Stomach (tissue), 9 donors: Measurements from ENCODE around the gene SPAG16. TPM values are rescaled to one million over a fixed set of nuclear protein-coding genes. Genes with fewer than 3 reads are reported as not detected.

Experiments used
- DNase-seq, 2 donors: peaks; one replicate each; pipeline versions ENCODE4 v3.0.0 to v3.0.0-alpha.2; 2013 to 2019
- H3K27ac ChIP-seq, 5 donors: fragments of 200-600 bp in 4 of 5; sonication (generic) in 4 of 5; one replicate each; pipeline ENCODE4 v1.5.1; 2013 to 2019; ENCODE audit warnings: mild to moderate bottlenecking in 1 of 5, moderate library complexity in 1 of 5
- H3K27me3 ChIP-seq, 3 donors: fragments of 200-600 bp; sonication (generic); one replicate each; pipeline ENCODE4 v1.5.1; 2017 to 2019; ENCODE audit warnings: mixed run types in 1 of 3
- H3K36me3 ChIP-seq, 4 donors: fragments of 200-600 bp; sonication (generic); 1 replicate in 3 of 4; 2 replicates in 1 of 4; pipeline ENCODE4 v1.5.1; 2016 to 2019
- H3K4me1 ChIP-seq, 4 donors: fragments of 200-600 bp; sonication (generic); one replicate each; pipeline ENCODE4 v1.5.1; 2016 to 2019
- H3K4me3 ChIP-seq, 4 donors: fragments of 200-600 bp; sonication (generic) in 3 of 4; one replicate each; pipeline ENCODE4 v1.5.1; 2016 to 2019; ENCODE audit warnings: mild to moderate bottlenecking in 1 of 4
- H3K9me3 ChIP-seq, 4 donors: fragments of 200-600 bp; sonication (generic); one replicate each; pipeline ENCODE4 v1.5.1; 2016 to 2019
- EP300 ChIP-seq: sonication (generic); formaldehyde crosslinking; IDR thresholded peaks from one replicate; pipeline ENCODE4 v1.6.1; 2017; ENCODE audit warnings: antibody characterized with exemption
- POLR2A ChIP-seq, 4 donors: fragments of 450-650 bp; IDR thresholded peaks; one replicate each; pipeline ENCODE4 v1.6.1; 2016; ENCODE audit warnings: antibody characterized with exemption in 4 of 4, control low read depth in 2 of 4, mild to moderate bottlenecking in 1 of 4, moderate library complexity in 1 of 4
- POLR2AphosphoS5 ChIP-seq, 3 donors: sonication (generic); formaldehyde crosslinking; IDR thresholded peaks; one replicate each; pipeline ENCODE4 v1.6.1; 2016; ENCODE audit warnings: antibody characterized with exemption in 3 of 3
- WGBS, 5 donors: extraction: QIAGEN DNeasy Blood & Tissue Kit in 3 of 5; methylation state at CpG; one replicate each; pipeline versions ENCODE4 v1.1.5 to v1.1.7; 2013 to 2018; 5-methylcytosine and 5-hydroxymethylcytosine counted together
- intact Hi-C: fragments of 100-400 bp; cut with DNase I; formaldehyde crosslinking; loops from one replicate; pipeline ENCODE4 v1.15.1; 2023; ENCODE audit warnings: low total_unique reads
- polyA plus RNA-seq, 3 donors: library from polyadenylated mRNA; stranded (reverse); fragments of 200-250 nt; gene quantifications; one replicate each; pipeline ENCODE4 v1.2.3, GENCODE V29; 2013
- total RNA-seq, 5 donors: library from RNA; depleted of rRNA; stranded (reverse); fragments of >200 nt; gene quantifications; one replicate each; pipeline versions ENCODE4 v1.1.0 to v1.2.3, GENCODE V29; 2014 to 2016
- TF ChIP-seq, protein P1 (sequence below), 7 experiments: fragments of 450-650 bp in 4 of 7; fragments of 200-600 bp in 3 of 7; sonication (generic) in 3 of 7; IDR thresholded peaks; one replicate each; pipeline ENCODE4 v1.5.1; 2016 to 2019; ENCODE audit warnings: antibody characterized with exemption in 7 of 7, control low read depth in 2 of 7, mild to moderate bottlenecking in 1 of 7
- donor health status: healthy with polysubstance abuse.
- donor health status: Bipolar disorder and iron deficiency.
- donor health status: healthy.

Gene SPAG16
- total and polyA plus RNA-seq, 8 donors, result 16.0 to 137 (median 34.4) TPM

DNA sequence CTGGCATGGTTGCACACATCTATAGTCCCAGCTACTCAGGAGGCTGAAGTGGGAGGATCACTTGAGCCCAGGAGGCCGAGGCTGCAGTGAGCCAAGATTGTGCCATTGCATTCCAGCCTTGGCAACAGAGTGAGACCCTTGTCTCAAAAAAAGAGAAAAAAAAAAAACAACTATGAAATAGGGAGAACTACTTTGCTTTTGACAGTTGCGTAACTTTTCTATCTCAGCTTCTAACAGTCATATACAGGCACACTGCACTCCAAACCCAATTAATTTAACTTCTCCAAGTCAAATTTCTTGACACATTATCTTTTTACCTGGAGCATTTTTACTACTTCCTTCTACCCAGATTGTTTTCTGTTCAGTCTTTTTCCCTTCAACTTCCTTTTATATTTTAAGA lies 1102.5 kb downstream of the SPAG16 start:
- WGBS, 5 donors, result 82 to 98% (median 84%) methylated on average over 2 of the region's 2 CpGs
- DNase-seq, result no peak
- Histone ChIP-seq H3K4me1 (no peaks in the 10 kb centered on the region), H3K27me3 (no peaks in the 10 kb centered on the region), H3K36me3 (no peaks in the 10 kb centered on the region), H3K9me3 (no peaks in the 10 kb centered on the region), H3K27ac (no peak overlapping the region), H3K4me3 (no peak overlapping the region)
- TF ChIP-seq EP300 (no peak), POLR2A (IDR thresholded peaks at IDR 0.05) (no peak), POLR2AphosphoS5 (IDR thresholded peaks at IDR 0.05) (no peak)
- TF ChIP-seq, protein P1, sequence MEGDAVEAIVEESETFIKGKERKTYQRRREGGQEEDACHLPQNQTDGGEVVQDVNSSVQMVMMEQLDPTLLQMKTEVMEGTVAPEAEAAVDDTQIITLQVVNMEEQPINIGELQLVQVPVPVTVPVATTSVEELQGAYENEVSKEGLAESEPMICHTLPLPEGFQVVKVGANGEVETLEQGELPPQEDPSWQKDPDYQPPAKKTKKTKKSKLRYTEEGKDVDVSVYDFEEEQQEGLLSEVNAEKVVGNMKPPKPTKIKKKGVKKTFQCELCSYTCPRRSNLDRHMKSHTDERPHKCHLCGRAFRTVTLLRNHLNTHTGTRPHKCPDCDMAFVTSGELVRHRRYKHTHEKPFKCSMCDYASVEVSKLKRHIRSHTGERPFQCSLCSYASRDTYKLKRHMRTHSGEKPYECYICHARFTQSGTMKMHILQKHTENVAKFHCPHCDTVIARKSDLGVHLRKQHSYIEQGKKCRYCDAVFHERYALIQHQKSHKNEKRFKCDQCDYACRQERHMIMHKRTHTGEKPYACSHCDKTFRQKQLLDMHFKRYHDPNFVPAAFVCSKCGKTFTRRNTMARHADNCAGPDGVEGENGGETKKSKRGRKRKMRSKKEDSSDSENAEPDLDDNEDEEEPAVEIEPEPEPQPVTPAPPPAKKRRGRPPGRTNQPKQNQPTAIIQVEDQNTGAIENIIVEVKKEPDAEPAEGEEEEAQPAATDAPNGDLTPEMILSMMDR (IDR thresholded peaks at IDR 0.05), result no peak
- intact Hi-C loops, result no loop called here

DNA sequence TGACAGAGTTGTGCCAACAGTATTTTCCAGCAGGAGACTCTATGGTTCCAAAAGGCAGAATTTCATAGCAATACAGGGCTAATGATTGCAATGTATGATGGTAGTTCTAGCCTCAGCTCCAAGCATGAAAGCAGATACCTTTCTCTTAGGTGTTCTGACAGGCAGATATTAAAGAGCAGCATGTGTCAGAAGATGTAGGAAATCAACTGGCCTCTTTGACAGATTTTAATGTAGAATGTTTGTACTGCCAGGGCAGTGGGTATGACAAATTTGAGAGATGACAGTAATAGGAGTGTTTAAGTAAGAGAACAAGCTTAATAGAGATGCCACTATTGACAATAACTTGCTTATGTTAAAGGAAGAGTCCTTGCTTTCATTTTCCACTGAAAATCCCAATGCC lies 1105.1 kb downstream of the SPAG16 start:
- Histone ChIP-seq H3K27ac (no peak overlapping the region), H3K4me1 (no peaks in the 10 kb centered on the region), H3K9me3 (no peaks in the 10 kb centered on the region), H3K27me3 (no peaks in the 10 kb centered on the region), H3K36me3 (no peaks in the 10 kb centered on the region), H3K4me3 (no peak overlapping the region)
- no peak for DNase-seq
- intact Hi-C loops, result no loop called here
- TF ChIP-seq, protein P1 (IDR thresholded peaks at IDR 0.05), result no peak
- no peak for TF ChIP-seq EP300
- TF ChIP-seq POLR2A (IDR thresholded peaks at IDR 0.05), result no peak
- TF ChIP-seq POLR2AphosphoS5 (IDR thresholded peaks at IDR 0.05), result no peak

GRCh38 chr2:214393796-214394195 lies 1109.5 kb downstream of the SPAG16 start:
- no peaks in the 10 kb centered on the region for H3K9me3 ChIP-seq
- H3K4me1 ChIP-seq, result no peaks in the 10 kb centered on the region
- intact Hi-C loops, result no loop called here
- H3K36me3 ChIP-seq, result no peaks in the 10 kb centered on the region
- no peak overlapping the region for H3K4me3 ChIP-seq
- no peak overlapping the region for H3K27ac ChIP-seq
- no peaks in the 10 kb centered on the region for H3K27me3 ChIP-seq
- DNase-seq, result no peak
- no peak for TF ChIP-seq POLR2A (IDR thresholded peaks at IDR 0.05)
- TF ChIP-seq EP300, result no peak
- no peak for TF ChIP-seq POLR2AphosphoS5 (IDR thresholded peaks at IDR 0.05)
- TF ChIP-seq, protein P1 (IDR thresholded peaks at IDR 0.05), result no peak

GRCh38 chr2:214395040-214395439 lies 1110.8 kb downstream of the SPAG16 start:
- Histone ChIP-seq H3K27ac (no peak overlapping the region), H3K4me1 (no peaks in the 10 kb centered on the region), H3K9me3 (no peaks in the 10 kb centered on the region), H3K36me3 (no peaks in the 10 kb centered on the region), H3K4me3 (no peak overlapping the region), H3K27me3 (no peaks in the 10 kb centered on the region)
- intact Hi-C loops, result no loop called here
- WGBS, 5 donors, result 52 to 66% (median 64%) methylated on average over 1 of the region's 1 CpG
- no peak for DNase-seq
- TF ChIP-seq, protein P1 (IDR thresholded peaks at IDR 0.05), result no peak
- TF ChIP-seq POLR2AphosphoS5 (IDR thresholded peaks at IDR 0.05) (no peak), EP300 (no peak), POLR2A (IDR thresholded peaks at IDR 0.05) (no peak)
